Measurements from ENCODE around the gene TRIM15. TPM values are rescaled to one million over a fixed set of nuclear protein-coding genes. Genes with fewer than 3 reads are reported as not detected.

Gene TRIM15
- total RNA-seq, 2 donors from 2014 or later = 1.6 TPM; not detected in 1

GRCh38 chr6:30169658-30170614, 6.6 kb downstream of the TRIM15 start:
- Mint-ChIP-seq H3K27ac (no peak overlapping the region), H3K36me3 (peaks cover 0 to 8% of the 10 kb centered on the region in 2 donors), H3K9me3 (no peaks in the 10 kb centered on the region)
- peak in 1 of 2 donors; percentile 33 for DNase-seq (ENCODE audit: low spot score in 2 of 2)
- ATAC-seq = peak; percentile 68 to 83

- Mint-ChIP-seq H3K36me3 (peaks cover 0 to 2% of the 10 kb centered on the region in 2 donors), H3K9me3 (no peaks in the 10 kb centered on the region), H3K27ac (no peak overlapping the region)
- DNase-seq (ENCODE audit: low spot score in 2 of 2) (no peak), ATAC-seq (peak in 1 of 2 donors; percentile 30)
Measured at GRCh38 chr6:30171677-30172471, 8.5 kb downstream of the TRIM15 start.

DNA sequence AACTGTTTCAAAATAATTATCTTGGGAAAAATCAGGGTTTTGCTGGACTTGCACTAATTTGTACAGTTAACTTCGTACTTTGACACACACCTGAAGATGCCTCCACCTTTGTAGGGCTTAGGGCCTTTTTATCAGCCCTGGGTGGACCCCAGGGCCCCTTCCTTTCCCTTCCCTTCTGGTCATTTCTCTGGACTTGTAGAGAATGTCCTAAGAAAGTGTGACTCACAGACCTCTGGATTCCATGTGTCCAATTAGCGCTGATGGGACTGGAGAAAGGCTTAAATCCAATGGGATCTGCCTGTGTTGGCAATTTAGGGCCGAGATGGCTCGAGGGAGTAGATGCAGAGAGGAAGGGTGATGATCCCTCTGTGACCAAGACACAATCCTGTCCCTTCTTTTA, 9.3 kb downstream of the TRIM15 start:
- ATAC-seq (no peak), DNase-seq (ENCODE audit: low spot score in 2 of 2) (no peak)
- no peaks in the 10 kb centered on the region for H3K9me3 Mint-ChIP-seq
- no peaks in the 10 kb centered on the region for H3K36me3 Mint-ChIP-seq
- no peak overlapping the region for H3K27ac Mint-ChIP-seq

- Mint-ChIP-seq H3K36me3 (peaks cover 0 to 4% of the 10 kb centered on the region in 2 donors), H3K27ac (no peak overlapping the region), H3K9me3 (no peaks in the 10 kb centered on the region)
- no peak for ATAC-seq
- no peak for DNase-seq (ENCODE audit: low spot score in 2 of 2)
Measured at GRCh38 chr6:30175765-30176164, 12.4 kb downstream of the TRIM15 start.

DNA sequence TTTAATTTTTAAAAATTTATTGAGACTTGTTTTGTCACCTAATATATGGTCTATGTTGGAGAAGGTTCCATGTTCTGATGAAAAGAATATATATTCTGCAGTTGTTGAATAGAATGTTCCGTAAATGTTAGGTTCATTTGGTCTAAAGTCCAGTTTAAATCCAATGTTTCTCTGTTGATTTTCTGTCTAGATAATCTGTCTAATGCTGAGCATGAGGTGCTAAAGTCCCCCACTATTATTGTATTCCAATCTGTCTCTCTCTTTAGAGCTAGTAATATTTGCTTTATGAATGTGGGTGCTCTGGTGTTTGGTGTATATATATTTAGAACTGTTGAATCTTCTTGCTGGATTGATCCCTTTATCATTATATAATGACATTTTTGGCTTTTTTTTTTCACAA, 15.5 kb downstream of the TRIM15 start:
- Mint-ChIP-seq H3K36me3 (peaks cover 0 to 4% of the 10 kb centered on the region in 2 donors), H3K27ac (no peak overlapping the region), H3K9me3 (peaks cover 0 to 4% of the 10 kb centered on the region in 2 donors)
- no peak for ATAC-seq
- no peak for DNase-seq (ENCODE audit: low spot score in 2 of 2)

- ATAC-seq (no peak), DNase-seq (ENCODE audit: low spot score in 2 of 2) (no peak)
- H3K36me3 Mint-ChIP-seq = peaks cover 4 to 6% of the 10 kb centered on the region in 2 donors
- H3K27ac Mint-ChIP-seq = no peak overlapping the region
- peaks cover 0 to 4% of the 10 kb centered on the region in 2 donors for H3K9me3 Mint-ChIP-seq
Measured at GRCh38 chr6:30180145-30180544, 16.8 kb downstream of the TRIM15 start.

DNA sequence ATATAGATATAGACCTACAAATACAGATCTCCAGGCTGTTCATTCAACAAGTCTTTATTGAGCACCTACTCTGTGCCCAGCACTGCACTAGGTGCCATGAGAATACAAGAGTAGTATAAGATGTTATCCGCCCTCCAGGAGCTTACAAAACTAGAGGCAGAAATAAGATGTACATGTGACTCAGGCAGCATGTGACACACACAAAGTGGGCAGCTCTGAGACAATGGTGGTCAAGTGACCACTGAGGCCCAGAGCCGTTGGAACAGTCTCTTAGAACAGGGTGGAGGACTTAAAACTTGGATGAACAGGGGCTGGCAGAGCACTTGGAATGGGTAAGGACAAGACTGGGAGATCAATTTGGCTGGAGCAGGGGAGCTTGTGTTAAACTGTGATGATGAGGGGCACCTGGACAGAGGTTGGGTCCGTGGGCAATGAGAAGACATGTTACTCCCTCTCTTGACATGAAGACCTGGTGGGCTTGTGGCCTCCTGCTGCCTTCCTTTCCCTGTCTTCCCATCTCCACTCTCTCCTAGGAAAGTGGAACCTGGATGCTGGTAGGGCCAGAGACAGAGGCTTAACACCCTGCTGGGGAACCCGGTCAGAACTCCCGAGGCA, 21.2 kb downstream of the TRIM15 start:
- Mint-ChIP-seq H3K9me3 (peaks cover 0 to 4% of the 10 kb centered on the region in 2 donors), H3K36me3 (peaks cover 3 to 11% of the 10 kb centered on the region in 2 donors), H3K27ac (peak overlapping the region; percentile 5 to 56)
- ATAC-seq (peak in 1 of 2 donors; percentile 28), DNase-seq (ENCODE audit: low spot score in 2 of 2) (no peak)

- H3K27ac Mint-ChIP-seq = no peak overlapping the region
- peaks cover 0 to 3% of the 10 kb centered on the region in 2 donors for H3K9me3 Mint-ChIP-seq
- ATAC-seq (no peak), DNase-seq (ENCODE audit: low spot score in 2 of 2) (no peak)
- H3K36me3 Mint-ChIP-seq = peaks cover 7 to 11% of the 10 kb centered on the region in 2 donors
Measured at GRCh38 chr6:30185846-30186484, 22.6 kb downstream of the TRIM15 start.

DNA sequence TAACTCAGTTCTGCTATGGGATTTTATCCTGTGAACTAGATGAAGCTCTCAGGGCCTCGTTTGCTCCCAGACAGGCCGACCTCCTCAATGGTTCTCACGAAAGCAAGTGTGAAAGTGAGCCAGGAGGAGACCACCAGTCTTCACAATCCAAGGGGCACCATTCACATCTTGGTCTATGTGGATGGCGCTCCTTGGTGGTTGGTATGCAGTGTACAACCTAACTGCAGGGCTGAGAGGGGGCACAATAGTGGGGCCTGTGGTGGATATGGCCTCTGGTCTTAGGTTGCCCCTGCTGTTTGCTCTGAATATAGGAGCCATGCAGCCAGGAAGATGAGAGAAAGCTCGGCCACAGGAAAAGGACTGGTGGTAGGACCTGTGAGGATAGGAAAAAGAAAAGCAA, 25.2 kb downstream of the TRIM15 start:
- Mint-ChIP-seq H3K9me3 (no peaks in the 10 kb centered on the region), H3K36me3 (peaks cover 7 to 11% of the 10 kb centered on the region in 2 donors), H3K27ac (peak overlapping the region in 1 of 2 donors; percentile 52)
- no peak for ATAC-seq
- DNase-seq (ENCODE audit: low spot score in 2 of 2) = no peak

DNA sequence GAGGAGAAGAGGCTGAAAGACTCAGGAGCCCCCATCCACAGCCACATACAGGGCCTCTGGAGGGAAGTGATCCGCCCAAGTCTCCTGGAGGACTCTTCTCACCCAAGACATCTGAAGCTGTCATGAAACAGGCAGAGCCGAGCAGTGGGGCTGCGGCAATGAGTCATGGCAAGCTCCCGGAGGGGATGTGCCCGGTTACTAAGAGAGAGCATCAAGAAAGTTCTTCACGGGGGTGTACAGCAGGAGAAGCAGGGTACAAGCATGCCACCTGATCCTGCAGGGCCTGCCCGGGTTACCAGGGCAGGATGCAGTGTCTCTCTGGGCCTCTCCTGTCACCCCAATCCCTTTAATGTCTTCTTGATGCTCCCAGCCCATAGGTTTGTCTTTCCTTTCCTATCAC, 28.7 kb downstream of the TRIM15 start:
- ATAC-seq = no peak
- H3K9me3 Mint-ChIP-seq = no peaks in the 10 kb centered on the region
- no peak for DNase-seq (ENCODE audit: low spot score in 2 of 2)
- peaks cover 6 to 7% of the 10 kb centered on the region in 2 donors for H3K36me3 Mint-ChIP-seq
- peak overlapping the region in 1 of 2 donors; percentile 93 for H3K27ac Mint-ChIP-seq

DNA sequence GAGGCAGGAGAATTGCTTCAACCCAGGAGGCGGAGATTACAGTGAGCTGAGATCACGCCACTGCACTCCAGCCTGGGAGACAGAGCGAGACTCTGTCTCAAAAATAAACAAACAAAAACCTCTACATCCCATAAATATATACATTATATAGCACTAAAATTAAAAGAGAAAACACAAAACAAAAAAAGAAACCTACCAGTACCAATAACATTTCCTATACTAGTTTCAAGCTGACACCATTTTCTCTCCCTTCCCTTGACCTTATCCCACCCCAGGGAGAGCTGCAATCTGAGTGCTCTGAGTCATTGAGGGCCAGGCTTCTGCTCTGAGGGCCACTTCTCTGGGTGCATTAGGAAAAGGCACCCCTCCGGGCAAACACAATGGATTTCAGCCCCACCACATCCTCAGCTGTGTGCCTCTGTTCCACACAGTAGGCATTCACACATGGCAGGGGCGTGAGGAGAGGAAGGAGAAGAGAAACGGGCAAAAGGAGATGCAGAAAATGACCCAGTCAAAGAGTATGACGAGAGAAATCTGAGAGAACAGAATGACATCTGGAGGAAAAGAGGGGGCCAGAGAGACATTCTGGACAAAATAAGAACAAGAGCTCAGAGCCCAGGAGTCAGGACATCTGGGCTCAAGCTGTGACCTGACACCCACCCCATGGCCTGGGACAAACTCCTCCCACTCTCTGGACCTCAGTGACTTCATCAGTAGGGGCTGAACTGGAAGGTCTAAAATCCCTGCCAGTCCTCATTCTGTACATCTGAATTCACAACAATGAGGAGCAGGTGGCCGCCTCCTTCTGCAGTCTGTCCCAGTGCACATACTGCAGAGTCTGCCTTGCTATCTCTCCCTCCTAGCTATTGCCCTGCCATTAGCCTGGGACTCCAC, 31.7 kb downstream of the TRIM15 start:
- ATAC-seq (peak; percentile 22 to 46), DNase-seq (ENCODE audit: low spot score in 2 of 2) (no peak)
- no peaks in the 10 kb centered on the region for H3K9me3 Mint-ChIP-seq
- H3K27ac Mint-ChIP-seq = peak overlapping the region; percentile 36 to 73
- H3K36me3 Mint-ChIP-seq = peaks cover 0 to 2% of the 10 kb centered on the region in 2 donors

DNA sequence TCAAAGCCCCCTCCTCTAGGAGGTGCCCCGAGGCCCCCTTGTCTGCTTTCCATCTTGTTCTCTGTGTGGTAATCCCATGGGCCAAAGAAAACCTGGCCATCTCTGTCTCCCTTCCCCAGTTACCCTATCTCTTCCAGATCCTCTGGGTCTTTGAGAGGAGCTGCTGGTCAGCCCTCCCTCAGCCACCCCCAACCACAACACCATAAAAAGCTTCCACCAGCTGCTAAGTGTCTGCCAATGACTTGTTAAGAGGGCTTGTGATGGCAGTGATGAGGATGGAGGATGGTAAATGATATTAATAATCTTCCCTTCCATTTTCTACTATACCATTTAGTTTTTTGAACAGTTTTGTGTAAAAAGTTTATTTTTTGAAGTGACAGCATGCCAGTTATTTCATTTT, 32.6 kb downstream of the TRIM15 start:
- H3K36me3 Mint-ChIP-seq = no peaks in the 10 kb centered on the region
- ATAC-seq = no peak
- H3K9me3 Mint-ChIP-seq = no peaks in the 10 kb centered on the region
- no peak for DNase-seq (ENCODE audit: low spot score in 2 of 2)
- peak overlapping the region; percentile 36 to 47 for H3K27ac Mint-ChIP-seq

- no peak for ATAC-seq
- Mint-ChIP-seq H3K9me3 (no peaks in the 10 kb centered on the region), H3K27ac (no peak overlapping the region), H3K36me3 (no peaks in the 10 kb centered on the region)
- DNase-seq (ENCODE audit: low spot score in 2 of 2) = no peak
Measured at GRCh38 chr6:30196376-30196775, 33.0 kb downstream of the TRIM15 start.

- DNase-seq (ENCODE audit: low spot score in 2 of 2) (no peak), ATAC-seq (no peak)
- Mint-ChIP-seq H3K27ac (no peak overlapping the region), H3K36me3 (no peaks in the 10 kb centered on the region), H3K9me3 (no peaks in the 10 kb centered on the region)
Measured at GRCh38 chr6:30198166-30199084, 35.1 kb downstream of the TRIM15 start.

Measured in activated naive CD4-positive, alpha-beta T cell treated with anti-CD3 and anti-CD28 coated beads, Interleukin-2, amount 50 U/mL, for 72 hours (primary cell).